HG02840 (cell line): ENCODE measurements around the gene GRPEL1.

Experiments used
- ATAC-seq: cut with Tn5 transposase; IDR thresholded peaks from one replicate; pipeline ENCODE4 v1.9.1; 2021; ENCODE audit warnings: mild to moderate bottlenecking, moderate library complexity, moderate number of reproducible peaks; ENCODE audit not compliant: unreplicated experiment, low FRiP score

GRPEL1 gene

DNA sequence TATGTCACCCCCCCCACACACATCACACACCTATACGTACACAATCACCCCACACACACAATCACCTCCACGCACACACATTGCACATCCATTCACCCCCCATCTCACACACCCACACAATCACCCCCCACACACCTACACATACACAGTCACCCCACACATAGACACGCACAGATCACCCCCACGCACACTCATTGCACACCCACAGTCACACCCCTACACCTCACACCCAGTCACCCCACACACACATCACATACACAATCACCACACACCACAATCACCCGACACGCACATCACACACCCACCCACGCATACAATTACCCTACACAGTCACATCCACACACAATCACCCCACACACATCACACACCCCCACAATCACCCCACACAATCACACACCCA is 40.6 kb downstream of the GRPEL1 start:
- no peak for ATAC-seq

GRCh38 chr4:7026107-7026506 is 41.8 kb downstream of the GRPEL1 start:
- ATAC-seq, result no peak

DNA sequence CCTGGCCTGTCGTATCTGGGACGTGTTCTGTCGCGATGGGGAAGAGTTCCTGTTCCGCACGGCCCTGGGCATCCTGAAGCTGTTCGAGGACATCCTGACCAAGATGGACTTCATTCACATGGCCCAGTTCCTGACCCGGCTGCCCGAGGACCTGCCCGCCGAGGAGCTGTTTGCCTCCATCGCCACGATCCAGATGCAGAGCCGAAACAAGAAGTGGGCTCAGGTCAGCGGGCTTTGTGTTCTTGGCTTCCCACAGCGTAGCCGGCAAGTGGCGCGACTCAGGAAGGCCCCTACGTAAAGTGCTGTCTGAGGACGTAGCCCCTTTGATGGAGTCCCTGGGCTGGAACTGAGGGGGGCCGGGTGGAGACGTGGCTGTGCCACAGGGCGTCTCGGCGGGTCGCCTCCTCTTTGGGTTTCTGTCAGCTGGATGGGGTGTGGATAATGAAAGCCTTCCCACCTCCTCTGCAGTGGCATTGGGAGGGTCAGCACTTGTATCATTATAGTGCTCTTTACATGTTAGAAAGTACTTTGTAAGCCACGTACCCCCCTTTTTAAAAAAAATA is 42.7 kb downstream of the GRPEL1 start:
- no peak for ATAC-seq

DNA sequence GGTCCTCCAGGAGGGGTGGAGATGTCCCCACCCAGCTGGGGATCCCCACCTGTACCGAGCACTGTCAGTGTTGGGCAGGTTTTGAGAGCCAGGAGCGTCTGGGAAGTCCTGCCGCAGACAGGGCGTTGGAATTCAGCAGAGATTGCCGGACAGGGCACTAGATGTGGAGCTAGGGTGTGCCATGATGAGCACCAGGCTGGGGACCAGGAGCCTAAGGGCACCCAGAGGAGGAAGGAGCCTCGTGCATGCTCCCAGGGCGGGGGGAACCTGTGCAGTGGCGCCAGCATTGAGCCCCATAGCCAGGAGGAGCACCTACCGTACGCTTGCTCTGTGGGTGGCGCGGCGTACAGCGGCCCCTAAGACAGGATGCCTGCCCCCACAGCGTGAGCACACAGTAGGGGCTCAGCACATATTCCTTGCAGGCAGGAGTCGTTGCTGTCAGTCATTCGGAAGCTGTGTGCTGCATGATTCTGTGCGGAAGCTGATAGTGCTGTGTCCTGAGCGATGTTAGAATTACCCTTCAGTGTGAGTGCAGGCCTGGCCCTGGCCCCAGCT is 43.5 kb downstream of the GRPEL1 start:
- no peak for ATAC-seq

DNA sequence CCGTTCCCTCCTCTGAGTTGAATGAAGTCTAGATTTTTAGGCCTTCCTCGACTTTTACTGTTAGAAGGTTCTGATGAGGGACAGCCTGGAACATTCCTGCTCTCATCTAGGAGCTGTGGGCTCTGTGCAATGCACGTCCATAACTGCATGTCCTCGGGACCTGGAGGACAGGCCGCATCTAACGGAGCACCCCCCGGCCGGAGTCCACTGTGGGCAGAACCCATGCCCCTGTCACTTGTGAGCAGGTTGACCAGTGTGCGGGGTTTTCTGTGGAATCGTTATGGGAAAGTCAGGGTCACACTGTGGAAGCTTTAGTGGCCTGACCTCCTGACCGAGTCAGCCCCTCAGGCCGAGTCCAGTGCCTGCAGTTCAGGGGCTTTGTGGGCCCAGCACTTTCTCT is 44.0 kb downstream of the GRPEL1 start:
- no peak for ATAC-seq

- no peak for ATAC-seq
Observed at GRCh38 chr4:7023486-7023885, 44.4 kb downstream of the GRPEL1 start.

GRCh38 chr4:7021930-7022664 is 45.8 kb downstream of the GRPEL1 start:
- ATAC-seq, result no peak

GRCh38 chr4:7021355-7021754 is 46.5 kb downstream of the GRPEL1 start:
- ATAC-seq, result no peak

DNA sequence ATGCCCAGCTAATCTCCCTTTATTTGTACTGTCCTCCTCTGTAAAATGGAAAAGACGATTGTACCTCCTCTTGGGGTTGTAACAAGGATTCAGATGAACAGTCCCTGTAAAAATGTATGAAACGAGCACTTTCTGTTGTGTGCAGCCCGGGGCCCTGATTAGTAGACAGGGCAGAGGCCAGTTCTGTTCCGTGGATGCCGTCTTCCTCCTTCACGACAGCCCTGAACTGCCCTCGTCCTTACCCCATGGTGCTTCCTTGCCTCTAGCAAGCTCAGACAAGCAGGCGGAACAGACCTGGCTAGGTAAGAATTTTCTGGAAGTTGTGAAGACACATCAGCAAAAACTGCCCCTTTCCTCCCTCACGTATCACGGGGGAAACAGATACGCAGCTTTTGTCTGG is 47.0 kb downstream of the GRPEL1 start:
- no peak for ATAC-seq

- ATAC-seq, result no peak
Observed at GRCh38 chr4:7020290-7020689, 47.6 kb downstream of the GRPEL1 start.

DNA sequence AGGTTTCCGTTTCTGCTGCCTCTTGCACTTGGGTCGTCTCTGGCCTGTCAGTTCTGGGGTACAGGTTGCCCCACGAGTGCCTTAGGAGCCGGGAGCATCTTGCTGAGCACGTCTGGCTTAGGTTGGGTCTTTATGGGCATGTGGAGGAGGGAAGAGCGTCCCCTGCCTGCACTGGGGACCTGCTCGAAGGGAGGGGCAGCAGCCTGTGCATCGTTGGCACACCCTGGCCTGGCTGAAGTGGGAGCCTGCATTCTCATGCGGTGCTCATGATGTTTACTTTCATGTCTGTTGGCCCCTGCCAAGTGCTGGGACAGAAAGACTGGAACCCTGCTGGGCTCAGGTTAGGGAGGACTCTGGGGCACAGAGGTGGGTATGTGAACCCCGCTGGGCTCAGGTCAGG is 48.5 kb downstream of the GRPEL1 start:
- no peak for ATAC-seq

DNA sequence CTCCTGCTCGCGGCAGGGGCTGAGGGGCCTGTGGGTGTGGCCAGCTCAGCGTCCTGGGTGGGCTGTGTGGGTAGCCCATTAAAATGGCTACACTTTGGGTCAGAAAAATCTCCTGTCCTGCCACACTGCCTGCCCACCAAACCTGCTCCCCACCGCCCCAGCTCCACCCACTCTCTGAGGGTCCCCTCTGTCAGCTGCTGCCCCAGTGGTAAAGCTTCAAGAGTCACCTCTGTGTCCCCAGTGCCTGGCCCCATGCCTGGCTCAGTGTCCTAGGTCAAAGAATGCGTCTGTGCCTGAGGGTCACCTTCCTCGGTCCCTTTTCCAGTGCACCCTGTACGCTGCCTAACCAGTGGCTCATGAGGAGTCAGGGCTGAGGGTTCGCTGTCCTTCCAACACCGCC is 49.6 kb downstream of the GRPEL1 start:
- ATAC-seq, result no peak

GRCh38 chr4:7017446-7018048 is 50.3 kb downstream of the GRPEL1 start:
- ATAC-seq, result no peak

- no peak for ATAC-seq
Observed at GRCh38 chr4:7016512-7016911, 51.4 kb downstream of the GRPEL1 start.

DNA sequence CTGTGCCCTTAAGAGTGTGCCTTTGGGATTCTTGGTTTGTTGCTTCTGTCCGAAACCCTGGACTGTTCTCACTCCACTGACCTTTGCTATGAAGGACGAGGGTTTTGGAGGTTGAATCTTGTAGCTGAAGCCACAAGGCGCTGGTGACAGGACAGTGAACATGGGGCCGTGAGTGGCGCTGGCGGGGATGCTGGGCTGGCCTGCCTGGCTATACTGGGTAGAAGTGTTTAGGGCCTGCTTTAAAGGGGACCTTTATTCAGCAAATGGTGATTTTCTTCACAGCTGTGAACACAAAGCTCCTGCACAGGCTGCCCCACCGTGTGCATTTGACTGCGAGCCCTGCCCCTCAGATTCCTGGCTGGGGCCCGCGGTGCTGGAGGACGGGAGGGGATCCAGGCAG is 51.8 kb downstream of the GRPEL1 start:
- no peak for ATAC-seq

DNA sequence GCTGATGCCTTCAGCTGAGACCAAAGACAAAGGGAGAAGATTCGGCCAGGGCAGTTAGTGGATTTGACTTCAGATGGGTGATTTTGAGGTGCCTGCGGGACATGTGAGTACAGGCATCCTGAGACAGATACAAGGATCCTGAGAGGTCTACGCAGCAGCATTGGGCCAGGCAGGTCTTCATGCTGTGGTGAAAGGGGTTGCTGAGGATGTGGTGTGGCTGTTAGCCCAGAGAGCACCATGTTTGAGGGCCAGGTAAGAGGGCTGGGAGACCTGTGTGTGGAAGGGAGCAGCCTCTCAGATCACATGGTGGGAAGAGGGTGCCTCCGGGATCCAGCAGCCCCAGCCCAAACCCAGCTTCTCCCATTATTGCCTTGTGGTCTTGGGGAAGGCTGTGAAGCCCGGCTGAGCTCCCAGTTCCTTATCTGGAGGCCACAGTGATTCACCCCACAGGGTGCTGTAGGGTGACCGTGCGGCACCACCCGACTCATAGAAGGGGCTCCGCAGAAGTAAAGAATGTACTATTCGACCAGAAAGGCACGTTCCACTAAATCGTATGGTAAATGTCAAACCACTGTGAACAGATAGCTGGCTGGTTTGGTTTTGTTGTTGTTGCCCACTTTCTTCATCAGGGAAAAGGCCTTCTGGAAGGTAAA is 52.4 kb downstream of the GRPEL1 start:
- ATAC-seq, result no peak

DNA sequence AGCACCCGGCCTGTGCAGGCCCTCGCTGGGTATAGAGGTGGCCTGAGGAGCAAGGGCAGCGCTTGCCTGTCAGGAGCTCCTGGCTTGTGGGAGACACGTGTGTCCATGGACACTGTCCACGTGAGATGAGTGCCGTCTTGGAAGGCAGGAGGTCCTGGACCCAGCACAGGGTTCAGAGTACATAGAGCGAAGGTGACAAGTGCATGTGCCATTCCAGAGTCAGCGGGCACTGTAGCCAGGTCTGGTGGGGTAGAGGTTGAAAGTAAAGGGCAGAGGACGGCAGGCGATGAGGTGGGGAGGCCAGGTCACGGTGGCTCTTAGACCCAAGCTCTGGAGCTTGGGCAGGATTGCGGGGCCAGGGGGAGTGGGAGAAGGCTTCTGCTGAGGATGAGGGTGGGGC is 53.0 kb downstream of the GRPEL1 start:
- ATAC-seq, result no peak

DNA sequence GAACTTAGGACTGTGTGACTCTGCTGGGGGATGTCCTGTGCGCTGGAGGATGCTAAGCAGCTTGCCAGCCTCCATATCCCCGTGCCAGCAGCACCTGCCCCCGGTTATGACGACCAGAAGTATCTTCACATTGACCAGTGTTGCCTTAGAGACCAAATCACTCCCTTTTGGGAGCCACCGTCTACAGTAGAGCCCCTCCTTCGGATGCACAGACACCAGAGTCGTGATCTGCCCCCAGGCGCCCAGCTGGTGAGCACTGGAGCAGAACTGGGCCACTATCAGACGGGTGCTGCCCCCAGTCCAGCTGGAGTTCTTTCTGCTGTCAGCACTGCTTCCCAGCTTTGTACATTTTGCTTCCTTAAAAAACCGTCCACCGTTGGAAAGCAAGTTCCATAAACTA is 54.7 kb downstream of the GRPEL1 start:
- ATAC-seq, result no peak

DNA sequence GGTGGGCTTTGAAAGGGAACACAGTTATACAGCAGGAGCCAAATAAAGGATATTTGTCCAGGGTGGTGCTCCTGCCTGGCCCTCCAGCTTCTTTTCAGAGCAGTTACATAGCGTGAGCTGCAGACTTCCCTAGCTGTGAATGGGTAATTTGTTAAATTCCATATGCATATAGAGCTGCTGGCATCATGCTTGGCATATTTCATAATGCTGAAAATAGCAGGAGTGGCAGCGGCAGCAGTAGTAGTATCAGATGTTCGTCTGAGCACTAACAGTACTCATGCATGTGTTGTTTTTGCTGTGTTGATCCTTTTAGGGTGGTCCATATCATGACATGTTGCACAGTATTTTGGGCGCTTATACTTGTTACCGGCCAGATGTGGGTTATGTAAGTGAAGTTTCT is 58.3 kb downstream of the GRPEL1 start:
- ATAC-seq, result no peak
